Osteocyte (in vitro differentiated cells): Measurements from ENCODE around the gene HIRA. TPM values are rescaled to one million over a fixed set of nuclear protein-coding genes. Genes with fewer than 3 reads are reported as not detected.

Source experiments
- DNase-seq: peaks from one replicate; pipeline ENCODE4 v3.0.0; 2021; ENCODE audit warnings: mixed read lengths; ENCODE audit not compliant: unreplicated experiment; ENCODE audit errors: extremely low spot score
- H3K27ac Mint-ChIP-seq: one replicate; pipeline ENCODE4 v1.8.0; 2021; ENCODE audit warnings: mild to moderate bottlenecking, mixed read lengths; ENCODE audit not compliant: unreplicated experiment
- H3K27me3 Mint-ChIP-seq: one replicate; pipeline ENCODE4 v1.8.0; 2021; ENCODE audit warnings: mixed read lengths; ENCODE audit not compliant: unreplicated experiment
- H3K36me3 Mint-ChIP-seq: one replicate; pipeline ENCODE4 v1.8.0; 2021; ENCODE audit warnings: mixed read lengths; ENCODE audit not compliant: unreplicated experiment
- H3K4me1 Mint-ChIP-seq: one replicate; pipeline ENCODE4 v1.8.0; 2021; ENCODE audit warnings: mixed read lengths; ENCODE audit not compliant: unreplicated experiment
- H3K4me3 Mint-ChIP-seq: one replicate; pipeline ENCODE4 v1.8.0; 2021; ENCODE audit warnings: mild to moderate bottlenecking, moderate library complexity, mixed read lengths; ENCODE audit not compliant: unreplicated experiment
- H3K9me3 Mint-ChIP-seq: one replicate; pipeline ENCODE4 v1.8.0; 2021; ENCODE audit warnings: mixed read lengths; ENCODE audit not compliant: unreplicated experiment
- CTCF ChIP-seq: fragments of 200-600 bp; sonication (generic); IDR thresholded peaks from 2 replicates; pipeline ENCODE4 v1.5.0; 2021; ENCODE audit warnings: antibody characterized with exemption, mild to moderate bottlenecking, moderate library complexity
- total RNA-seq: library from RNA; stranded (reverse); gene quantifications from 2 replicates; pipeline ENCODE4 v1.2.1, GENCODE V29; 2021

HIRA gene
- total RNA-seq, 1 donor from 2014 or later: 33.2 TPM

- no peak overlapping the region for H3K4me3 Mint-ChIP-seq
- no peaks in the 10 kb centered on the region for H3K9me3 Mint-ChIP-seq
- TF ChIP-seq CTCF: no peak
- H3K27me3 Mint-ChIP-seq: no peaks in the 10 kb centered on the region
- H3K27ac Mint-ChIP-seq: no peak overlapping the region
- peaks cover 43% of the 10 kb centered on the region for H3K36me3 Mint-ChIP-seq
- no peak for DNase-seq
- H3K4me1 Mint-ChIP-seq: peaks cover 6% of the 10 kb centered on the region
Observed at GRCh38 chr22:19471572-19471971, 40.0 kb upstream of the HIRA start.

- DNase-seq: no peak
- Mint-ChIP-seq H3K27ac (no peak overlapping the region), H3K9me3 (no peaks in the 10 kb centered on the region), H3K36me3 (peaks cover 44% of the 10 kb centered on the region), H3K4me3 (no peak overlapping the region), H3K4me1 (no peaks in the 10 kb centered on the region), H3K27me3 (no peaks in the 10 kb centered on the region)
- TF ChIP-seq CTCF: no peak
Observed at GRCh38 chr22:19470010-19470409, 38.5 kb upstream of the HIRA start.

- Mint-ChIP-seq H3K27me3 (no peaks in the 10 kb centered on the region), H3K4me1 (peaks cover under 1% of the 10 kb centered on the region), H3K27ac (no peak overlapping the region), H3K9me3 (no peaks in the 10 kb centered on the region), H3K36me3 (peaks cover 44% of the 10 kb centered on the region), H3K4me3 (no peak overlapping the region)
- no peak for TF ChIP-seq CTCF
- no peak for DNase-seq
Observed at GRCh38 chr22:19469421-19469820, 37.9 kb upstream of the HIRA start.

- Mint-ChIP-seq H3K27ac (no peak overlapping the region), H3K4me1 (peaks cover 3% of the 10 kb centered on the region), H3K36me3 (peaks cover 37% of the 10 kb centered on the region), H3K9me3 (no peaks in the 10 kb centered on the region), H3K4me3 (no peak overlapping the region), H3K27me3 (no peaks in the 10 kb centered on the region)
- DNase-seq: no peak
- TF ChIP-seq CTCF: no peak
Observed at GRCh38 chr22:19467912-19468311, 36.4 kb upstream of the HIRA start.

GRCh38 chr22:19466848-19467752 is 35.6 kb upstream of the HIRA start:
- Mint-ChIP-seq H3K4me1 (peaks cover 3% of the 10 kb centered on the region), H3K27ac (no peak overlapping the region), H3K4me3 (no peak overlapping the region), H3K27me3 (no peaks in the 10 kb centered on the region), H3K36me3 (peaks cover 37% of the 10 kb centered on the region), H3K9me3 (no peaks in the 10 kb centered on the region)
- TF ChIP-seq CTCF: no peak
- no peak for DNase-seq
